OCI-M2 (cell line): ENCODE results near the gene GDPD5.

Experiments
- DNase-seq: peaks from one replicate; lab custom pipeline; 2025; ENCODE audit not compliant: unreplicated experiment; lab: John Stamatoyannopoulos, UW

GDPD5 gene

GRCh38 chr11:75516140-75516539, 9.6 kb downstream of the GDPD5 start:
- DNase-seq, result no peak

- no peak for DNase-seq
These were observed 11.1 kb downstream of the GDPD5 start for GRCh38 chr11:75514596-75514995.

GRCh38 chr11:75513250-75513649, 12.5 kb downstream of the GDPD5 start:
- no peak for DNase-seq

GRCh38 chr11:75510723-75511019, 15.1 kb downstream of the GDPD5 start:
- DNase-seq, result no peak

- DNase-seq, result no peak
These were observed 15.6 kb downstream of the GDPD5 start for GRCh38 chr11:75510004-75510722.

- no peak for DNase-seq
These were observed 16.6 kb downstream of the GDPD5 start for GRCh38 chr11:75509020-75509720.

- DNase-seq, result no peak
These were observed 17.6 kb downstream of the GDPD5 start for GRCh38 chr11:75508051-75508561.

GRCh38 chr11:75507571-75507970, 18.2 kb downstream of the GDPD5 start:
- no peak for DNase-seq

GRCh38 chr11:75506827-75507226, 18.9 kb downstream of the GDPD5 start:
- no peak for DNase-seq

- DNase-seq, result no peak
These were observed 19.6 kb downstream of the GDPD5 start for GRCh38 chr11:75505916-75506692.

GRCh38 chr11:75504501-75504900, 21.2 kb downstream of the GDPD5 start:
- no peak for DNase-seq

- no peak for DNase-seq
These were observed 22.1 kb downstream of the GDPD5 start for GRCh38 chr11:75503531-75504099.

GRCh38 chr11:75502138-75502537, 23.6 kb downstream of the GDPD5 start:
- no peak for DNase-seq

GRCh38 chr11:75500742-75501141, 25.0 kb downstream of the GDPD5 start:
- no peak for DNase-seq

GRCh38 chr11:75499423-75500190, 26.1 kb downstream of the GDPD5 start:
- no peak for DNase-seq

GRCh38 chr11:75498556-75499255, 27.0 kb downstream of the GDPD5 start:
- no peak for DNase-seq

- no peak for DNase-seq
These were observed 27.8 kb downstream of the GDPD5 start for GRCh38 chr11:75497788-75498409.

- DNase-seq, result no peak
These were observed 29.4 kb downstream of the GDPD5 start for GRCh38 chr11:75496305-75496752.

GRCh38 chr11:75495749-75496304, 29.9 kb downstream of the GDPD5 start:
- DNase-seq, result no peak
